GM21381 (cell line): Measurements from ENCODE around the gene ARID5B.
A peak's percentile ranks its signal among the peaks of the same experiment; 100 is the strongest.

ENCODE experiments used
- ATAC-seq: cut with Tn5 transposase; IDR thresholded peaks from one replicate; pipeline ENCODE4 v1.9.1; 2021; ENCODE audit warnings: mild to moderate bottlenecking, moderate library complexity; ENCODE audit not compliant: unreplicated experiment

ARID5B gene

DNA sequence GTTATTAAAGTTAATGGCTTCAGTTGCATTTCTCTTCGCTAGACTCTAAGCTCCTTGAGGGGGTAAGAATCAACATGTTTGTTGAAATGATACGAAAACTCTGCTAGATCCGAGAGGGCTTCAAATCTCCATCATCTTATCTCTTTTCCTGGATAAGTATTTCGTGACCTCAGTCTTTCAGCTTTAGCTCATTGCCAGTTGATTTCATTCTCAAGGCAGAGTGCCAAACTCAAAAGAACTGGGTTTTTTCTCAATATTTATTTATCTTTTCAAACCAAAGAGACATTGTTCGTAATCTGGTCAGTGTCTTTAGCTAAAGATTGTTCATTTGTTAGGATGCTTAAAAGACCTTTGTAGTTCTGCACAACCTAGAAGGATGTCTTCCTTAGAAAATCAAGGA lies 108.9 kb downstream of the ARID5B start:
- no peak for ATAC-seq

DNA sequence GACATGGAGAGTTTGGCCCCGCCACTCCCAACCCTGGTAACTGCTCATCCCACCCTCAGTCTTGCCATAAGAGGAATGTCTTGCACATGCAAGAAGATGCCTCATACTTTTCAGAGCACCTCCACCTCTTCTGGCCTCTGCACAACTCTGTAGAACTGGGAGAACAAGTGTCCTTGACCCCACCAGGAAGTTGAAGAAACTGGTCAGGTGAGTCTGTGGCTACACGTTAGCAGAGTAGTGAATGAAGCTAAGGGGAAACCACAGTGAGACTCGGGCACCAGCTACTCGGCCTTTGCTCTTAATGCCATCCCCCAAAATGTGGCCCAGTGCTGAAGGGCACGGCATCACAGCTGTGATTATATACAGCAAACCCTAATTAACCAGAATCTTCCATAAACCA lies 110.1 kb downstream of the ARID5B start:
- no peak for ATAC-seq

DNA sequence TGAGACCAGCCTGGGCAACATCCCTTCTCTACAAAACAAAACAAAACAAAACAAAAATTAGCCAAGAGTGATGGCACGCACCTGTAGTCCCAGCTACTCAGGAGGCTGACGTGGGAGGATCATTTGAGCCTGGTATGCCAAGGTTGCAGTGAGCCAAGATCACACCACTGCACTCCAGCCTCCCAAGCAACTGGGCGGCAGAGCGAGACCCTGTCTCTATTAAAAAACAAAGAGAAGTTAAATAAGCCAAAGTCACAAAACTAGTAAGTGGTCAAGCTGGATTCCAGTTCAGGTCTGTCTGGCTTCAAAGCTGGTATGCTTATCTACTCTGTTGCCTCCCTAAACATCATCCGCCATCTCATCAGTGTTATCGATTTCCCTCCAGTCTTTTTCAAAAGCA lies 110.8 kb downstream of the ARID5B start:
- no peak for ATAC-seq

DNA sequence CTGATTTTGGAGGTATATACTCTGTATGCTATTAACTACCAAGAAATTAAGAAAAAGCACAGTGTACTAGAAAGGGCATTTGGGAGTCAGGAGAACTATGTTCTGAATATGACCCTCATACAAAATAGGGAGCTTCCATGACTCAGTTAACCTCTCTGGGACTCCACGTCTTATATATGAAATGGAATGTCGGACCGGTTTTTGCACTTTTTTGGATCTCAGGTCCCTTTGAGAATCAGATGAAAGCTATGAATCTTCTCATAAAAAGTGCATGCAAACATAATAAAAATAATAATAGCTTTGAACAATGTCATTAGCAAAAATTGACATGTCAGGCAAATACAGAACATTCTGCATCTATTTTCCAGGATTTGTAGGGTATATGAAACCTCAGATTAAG lies 113.0 kb downstream of the ARID5B start:
- no peak for ATAC-seq

DNA sequence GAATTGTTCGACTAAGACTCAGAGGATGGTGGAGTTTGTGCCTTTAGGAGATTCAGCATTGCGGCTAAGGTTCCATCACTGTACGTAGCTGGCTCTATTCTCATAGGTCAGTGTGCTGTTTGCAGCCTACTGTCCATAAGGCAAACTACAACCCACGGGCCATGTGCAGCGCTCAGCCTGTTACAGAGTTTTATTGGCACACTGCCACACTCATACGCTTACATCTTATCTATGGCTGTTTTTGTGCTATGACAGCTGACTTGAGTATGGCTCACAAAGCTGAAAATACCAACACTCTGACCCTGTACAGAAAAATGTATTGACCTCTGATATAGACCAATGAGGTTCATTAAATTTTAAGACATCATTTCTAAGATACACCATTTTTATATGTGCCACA lies 114.5 kb downstream of the ARID5B start:
- ATAC-seq, result no peak

- ATAC-seq, result peak; percentile 36
These were observed 115.4 kb downstream of the ARID5B start for GRCh38 chr10:62016623-62017490.

- no peak for ATAC-seq
These were observed 116.0 kb downstream of the ARID5B start for GRCh38 chr10:62017491-62017870.

DNA sequence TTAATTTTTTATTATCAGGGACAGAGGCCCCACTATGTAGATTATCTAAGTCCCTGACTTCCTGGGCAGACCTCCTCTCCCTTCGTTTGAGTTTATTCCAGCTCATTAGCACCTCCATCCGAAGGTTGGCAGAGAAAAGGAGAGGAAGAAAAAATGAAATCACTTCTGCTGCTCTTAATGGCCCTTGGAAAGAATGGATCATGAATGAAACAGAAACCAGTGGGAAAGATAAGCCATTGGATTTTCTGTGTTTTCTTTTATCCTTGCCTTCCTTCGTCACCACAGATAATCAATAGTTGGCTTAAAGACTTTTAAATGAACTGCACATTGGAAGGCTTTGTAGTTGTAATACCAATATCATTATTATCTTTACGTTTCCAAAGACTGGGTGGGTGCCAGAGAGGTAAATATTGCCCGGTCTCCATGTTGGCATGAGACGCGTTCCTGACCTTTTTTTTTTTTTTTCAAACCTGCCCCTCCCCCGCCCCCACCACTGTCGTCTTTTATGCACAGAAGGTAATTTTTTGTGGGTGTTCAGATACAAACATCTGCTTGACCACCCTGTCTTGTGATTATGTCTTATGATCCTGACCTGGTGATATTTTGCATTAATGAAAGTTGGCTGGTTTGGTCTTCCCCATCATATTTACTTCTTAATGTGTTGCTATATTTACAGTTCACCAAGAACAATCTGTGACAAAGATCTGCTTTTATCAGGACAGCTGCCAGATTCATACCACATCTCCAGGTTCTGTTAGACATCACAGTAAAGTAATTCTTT lies 116.8 kb downstream of the ARID5B start:
- no peak for ATAC-seq

GRCh38 chr10:62019013-62019684 lies 117.7 kb downstream of the ARID5B start:
- ATAC-seq, result no peak

GRCh38 chr10:62019685-62020359 lies 118.3 kb downstream of the ARID5B start:
- no peak for ATAC-seq

GRCh38 chr10:62021128-62021665 lies 119.7 kb downstream of the ARID5B start:
- ATAC-seq, result no peak

DNA sequence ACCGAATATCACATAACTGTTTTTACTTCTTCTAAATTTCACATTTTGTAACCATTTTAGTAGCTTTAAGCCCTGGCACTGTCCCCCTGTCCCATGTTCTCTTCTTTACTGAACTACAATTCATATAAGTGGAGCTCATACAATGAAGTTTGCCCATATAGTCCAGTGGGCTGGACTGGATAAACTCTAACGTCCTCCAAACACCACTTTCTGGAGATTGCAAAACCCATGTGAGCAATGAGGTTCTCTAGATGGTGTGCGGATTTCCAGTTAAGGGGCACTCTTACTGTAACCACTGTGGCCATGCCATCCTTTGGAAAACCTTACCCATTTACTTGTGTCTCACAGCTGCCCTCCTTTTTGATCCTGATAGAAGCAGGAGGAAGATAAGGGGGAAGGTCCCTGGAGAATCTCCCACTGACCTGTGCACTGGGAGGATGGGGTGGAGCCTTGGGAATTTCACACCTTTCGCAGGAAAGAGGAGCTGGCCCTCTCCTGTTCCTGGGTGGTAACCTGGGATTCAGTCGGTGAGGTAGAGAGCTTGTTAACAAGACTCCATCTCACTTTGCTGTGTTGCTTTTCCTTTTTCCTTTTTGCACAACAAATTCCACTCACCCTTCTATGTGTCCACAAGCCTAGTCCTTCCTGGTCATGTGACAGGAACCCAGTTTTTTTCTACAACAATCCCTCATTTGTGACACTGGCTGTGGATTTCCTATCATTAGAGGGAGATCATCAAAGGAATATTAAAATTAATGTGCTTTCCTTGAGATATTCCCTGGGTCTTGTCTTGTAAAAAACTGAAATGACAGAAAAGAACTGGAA lies 120.7 kb downstream of the ARID5B start:
- ATAC-seq, result no peak

- no peak for ATAC-seq
These were observed 121.3 kb downstream of the ARID5B start for GRCh38 chr10:62022830-62023229.

- ATAC-seq, result no peak
These were observed 121.8 kb downstream of the ARID5B start for GRCh38 chr10:62023329-62023728.

- ATAC-seq, result no peak
These were observed 122.7 kb downstream of the ARID5B start for GRCh38 chr10:62024026-62024701.

DNA sequence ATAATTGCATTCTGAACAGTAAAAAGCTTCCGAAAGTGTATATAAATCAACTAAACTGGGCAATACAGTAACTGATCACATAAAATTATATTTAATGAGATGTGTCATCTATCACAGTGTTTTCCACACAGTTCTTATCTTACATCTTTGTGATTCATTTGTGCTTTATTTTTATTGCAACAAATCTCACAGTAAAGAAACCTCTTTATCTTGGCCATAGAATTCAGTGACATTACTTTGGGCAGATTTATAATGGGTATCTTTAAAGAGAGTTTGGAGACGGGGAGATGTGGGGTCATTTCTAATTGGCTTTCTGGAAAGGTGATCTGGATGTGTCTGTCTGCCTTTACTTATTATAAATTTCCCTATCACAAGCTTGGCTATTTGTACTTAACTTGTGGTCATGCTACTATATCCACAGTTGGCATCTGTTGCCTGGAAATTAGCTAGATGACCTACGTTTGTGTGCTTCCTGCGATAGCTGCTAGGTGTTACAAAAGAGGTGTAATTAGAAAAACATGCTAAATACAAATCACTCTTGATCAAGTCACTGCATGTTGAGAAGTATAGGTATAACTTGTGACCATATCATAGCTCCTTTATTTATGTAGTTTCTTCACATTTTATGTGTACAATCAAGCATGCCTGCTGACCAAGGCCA lies 123.8 kb downstream of the ARID5B start:
- no peak for ATAC-seq

DNA sequence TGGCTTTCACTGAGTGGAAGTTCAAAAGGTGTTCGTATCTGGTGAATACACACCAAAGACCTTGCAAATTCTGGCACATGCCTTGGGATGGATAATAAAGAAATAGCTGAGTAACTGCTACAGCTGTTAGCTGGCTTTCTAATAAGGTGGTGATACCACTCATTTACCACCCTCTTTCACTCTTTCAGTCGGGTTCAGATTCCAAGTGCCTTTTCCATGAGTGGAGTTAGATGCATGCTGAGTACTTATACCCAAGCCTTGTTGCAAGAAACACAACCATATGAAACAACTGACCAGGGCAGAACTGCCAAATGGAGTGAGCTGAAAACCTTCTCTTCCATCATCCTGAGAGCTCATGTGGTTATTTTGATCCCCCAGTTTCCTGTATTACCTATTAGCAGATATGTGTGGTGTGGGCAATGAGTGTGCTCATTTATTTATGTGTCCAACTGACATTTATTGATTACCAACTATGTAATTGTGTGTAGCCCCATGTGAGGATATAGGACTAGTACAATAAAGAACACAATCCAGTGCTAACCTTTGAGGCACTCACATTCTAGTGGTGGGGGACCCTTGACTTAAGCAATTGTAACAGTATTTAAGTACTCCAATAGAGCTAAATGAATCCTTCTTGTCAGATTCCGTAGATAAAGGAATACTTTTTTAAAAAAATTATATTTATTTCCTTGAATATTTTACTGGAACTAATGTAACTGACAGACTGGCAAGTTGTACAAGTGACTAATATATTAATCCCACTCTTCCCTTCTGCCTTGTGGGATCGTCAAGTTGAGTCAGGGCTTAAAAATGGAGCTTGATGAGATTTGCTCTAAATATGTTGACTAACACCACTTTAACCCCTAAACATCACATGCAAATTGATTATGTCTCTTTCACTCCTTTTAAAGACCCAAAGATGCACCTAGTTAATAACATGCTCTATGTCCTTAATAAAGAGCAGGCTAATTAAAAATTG lies 124.7 kb downstream of the ARID5B start:
- no peak for ATAC-seq
